Small intestine (tissue), 7 donors: Measurements from ENCODE around the gene ACLY. TPM values are rescaled to one million over a fixed set of nuclear protein-coding genes. Genes with fewer than 3 reads are reported as not detected.

ENCODE experiments used
- DNase-seq, 2 donors: peaks; one replicate each; pipeline versions ENCODE4 v3.0.0 to v3.0.0-alpha.2; 2013
- FAIRE-seq: peaks from 2 replicates; lab custom pipeline; 2012; peaks lifted over from hg19 to GRCh38; lab: Jason Lieb, UNC
- H3K27ac ChIP-seq, 3 donors: one replicate each; pipeline ENCODE4 v1.5.1; 2013; ENCODE audit warnings: low read length in 2 of 3, mild to moderate bottlenecking in 2 of 3, control low read depth in 1 of 3, inconsistent platforms in 1 of 3, low read depth in 1 of 3, moderate library complexity in 1 of 3
- H3K27me3 ChIP-seq, 3 donors: one replicate each; pipeline ENCODE4 v1.6.1; 2013; ENCODE audit warnings: low read length in 3 of 3, inconsistent platforms in 1 of 3; ENCODE audit not compliant: control insufficient read depth in 3 of 3, insufficient read depth in 3 of 3
- H3K36me3 ChIP-seq, 3 donors: one replicate each; pipeline ENCODE4 v1.6.1; 2013; ENCODE audit warnings: low read length in 3 of 3, inconsistent platforms in 1 of 3, low read depth in 1 of 3, mild to moderate bottlenecking in 1 of 3, moderate library complexity in 1 of 3; ENCODE audit not compliant: control insufficient read depth in 3 of 3, insufficient read depth in 2 of 3
- H3K4me1 ChIP-seq, 3 donors: one replicate each; pipeline ENCODE4 v1.6.1; 2013; ENCODE audit warnings: low read length in 2 of 3, inconsistent platforms in 1 of 3, low read depth in 1 of 3, mild to moderate bottlenecking in 1 of 3, moderate library complexity in 1 of 3; ENCODE audit not compliant: control insufficient read depth in 3 of 3, insufficient read depth in 2 of 3
- H3K4me3 ChIP-seq, 3 donors: one replicate each; pipeline ENCODE4 v1.5.1; 2013; ENCODE audit warnings: low read length in 3 of 3, control low read depth in 1 of 3, inconsistent platforms in 1 of 3, low read depth in 1 of 3, mild to moderate bottlenecking in 1 of 3, moderate library complexity in 1 of 3
- H3K9me3 ChIP-seq, 2 donors: one replicate each; pipeline ENCODE4 v1.6.1; 2013; ENCODE audit warnings: low read depth in 1 of 2, low read length in 1 of 2; ENCODE audit not compliant: control insufficient read depth in 2 of 2, insufficient read depth in 1 of 2
- WGBS, 3 donors: extraction: QIAGEN DNeasy Blood & Tissue Kit; methylation state at CpG; one replicate each; pipeline ENCODE4 v1.1.7; 2013; 5-methylcytosine and 5-hydroxymethylcytosine counted together
- polyA plus RNA-seq, 4 donors: library from polyadenylated mRNA; stranded (reverse) in 3 of 4; unstranded in 1 of 4; fragments of 200-250 nt in 3 of 4; fragments of 120-200 nt in 1 of 4; gene quantifications; one replicate each; pipeline versions ENCODE4 v1.2.1 to v1.2.3, GENCODE V29; 2013
- donor health status: healthy with polysubstance abuse.
- donor health status: control.
- donor health status: control.
- donor health status: Bipolar disorder and iron deficiency.
- donor health status: healthy.

ACLY gene
- polyA plus RNA-seq, 4 donors: 44.0 to 84.9 (median 54.4) TPM

GRCh38 chr17:41944943-41945342 lies 26.2 kb upstream of the ACLY start:
- H3K27ac ChIP-seq: peak overlapping the region in 1 of 3 donors; percentile 38
- no peaks in the 10 kb centered on the region for H3K27me3 ChIP-seq
- H3K4me3 ChIP-seq: no peak overlapping the region
- H3K4me1 ChIP-seq: peaks cover 0 to 12% (median 0%) of the 10 kb centered on the region in 3 donors
- DNase-seq (no peak), FAIRE-seq (no peak)
- 62 to 71% (median 69%) methylated on average over 3 of the region's 3 CpGs for WGBS, 3 donors
- no peaks in the 10 kb centered on the region for H3K9me3 ChIP-seq
- H3K36me3 ChIP-seq: peaks cover 0 to 4% (median 0%) of the 10 kb centered on the region in 3 donors

GRCh38 chr17:41943492-41943891 lies 24.7 kb upstream of the ACLY start:
- Histone ChIP-seq H3K4me1 (peaks cover 0 to 12% (median 0%) of the 10 kb centered on the region in 3 donors), H3K27ac (no peak overlapping the region), H3K4me3 (no peak overlapping the region), H3K9me3 (no peaks in the 10 kb centered on the region), H3K36me3 (no peaks in the 10 kb centered on the region), H3K27me3 (no peaks in the 10 kb centered on the region)
- DNase-seq: no peak
- no peak for FAIRE-seq
- WGBS, 3 donors: 93 to 96% (median 96%) methylated on average over 3 of the region's 3 CpGs

- peaks cover 0 to 12% (median 0%) of the 10 kb centered on the region in 3 donors for H3K4me1 ChIP-seq
- no peaks in the 10 kb centered on the region for H3K27me3 ChIP-seq
- FAIRE-seq (no peak), DNase-seq (no peak)
- 92 to 94% (median 93%) methylated on average over 8 of the region's 8 CpGs for WGBS, 3 donors
- no peak overlapping the region for H3K27ac ChIP-seq
- no peaks in the 10 kb centered on the region for H3K9me3 ChIP-seq
- no peak overlapping the region for H3K4me3 ChIP-seq
- H3K36me3 ChIP-seq: no peaks in the 10 kb centered on the region
These were observed 24.0 kb upstream of the ACLY start for GRCh38 chr17:41942626-41943373.

GRCh38 chr17:41941168-41941567 lies 22.4 kb upstream of the ACLY start:
- no peaks in the 10 kb centered on the region for H3K9me3 ChIP-seq
- no peak for FAIRE-seq
- H3K4me1 ChIP-seq: peaks cover 0 to 12% (median 0%) of the 10 kb centered on the region in 3 donors
- WGBS, 3 donors: 83 to 95% (median 90%) methylated on average over 5 of the region's 5 CpGs
- no peaks in the 10 kb centered on the region for H3K27me3 ChIP-seq
- no peak overlapping the region for H3K27ac ChIP-seq
- no peaks in the 10 kb centered on the region for H3K36me3 ChIP-seq
- DNase-seq: no peak
- no peak overlapping the region for H3K4me3 ChIP-seq

GRCh38 chr17:41939693-41940090 lies 20.9 kb upstream of the ACLY start:
- 76 to 89% (median 85%) methylated on average over 4 to 6 of the region's 6 CpGs for WGBS, 3 donors
- Histone ChIP-seq H3K36me3 (peaks cover 0 to 6% (median 0%) of the 10 kb centered on the region in 3 donors), H3K4me3 (no peak overlapping the region), H3K9me3 (no peaks in the 10 kb centered on the region), H3K27me3 (no peaks in the 10 kb centered on the region), H3K4me1 (peaks cover 0 to 8% (median 0%) of the 10 kb centered on the region in 3 donors), H3K27ac (no peak overlapping the region)
- FAIRE-seq (no peak), DNase-seq (no peak)

DNA sequence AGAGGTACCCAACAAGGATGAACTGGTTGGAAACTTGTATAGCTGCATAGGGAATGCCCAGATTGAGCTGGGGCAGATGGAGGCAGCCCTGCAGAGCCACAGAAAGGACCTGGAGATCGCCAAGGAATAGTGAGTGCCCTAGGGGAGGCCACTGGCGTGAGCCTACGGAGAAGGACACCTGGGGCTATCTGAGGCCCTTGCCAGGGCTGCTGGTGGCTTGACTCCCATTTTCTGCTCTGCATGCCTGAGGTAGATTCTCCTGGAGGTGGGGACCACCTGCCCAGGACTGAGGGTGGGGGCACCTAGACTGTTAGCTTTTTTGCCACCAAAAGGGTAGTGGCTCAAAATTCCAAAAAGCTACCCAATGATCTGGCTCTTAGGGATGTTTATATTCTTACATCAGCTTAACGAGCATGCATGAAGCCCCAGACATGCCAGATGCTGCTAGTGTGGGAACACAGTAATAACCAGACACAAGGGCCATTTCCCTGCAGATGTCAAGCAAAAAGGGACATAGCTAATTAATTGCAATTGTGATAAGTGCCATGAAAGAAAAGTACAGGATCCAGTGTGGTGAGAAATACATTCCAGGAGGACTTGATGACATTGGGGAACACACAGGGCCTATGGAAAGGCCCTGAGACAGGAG lies 20.4 kb upstream of the ACLY start:
- H3K36me3 ChIP-seq: peaks cover 0 to 6% (median 0%) of the 10 kb centered on the region in 3 donors
- no peak overlapping the region for H3K27ac ChIP-seq
- no peaks in the 10 kb centered on the region for H3K9me3 ChIP-seq
- H3K27me3 ChIP-seq: no peaks in the 10 kb centered on the region
- FAIRE-seq: no peak
- H3K4me1 ChIP-seq: peaks cover 0 to 2% (median 0%) of the 10 kb centered on the region in 3 donors
- DNase-seq: no peak
- no peak overlapping the region for H3K4me3 ChIP-seq
- WGBS, 3 donors: 86 to 90% (median 88%) methylated on average over 4 of the region's 4 CpGs

DNA sequence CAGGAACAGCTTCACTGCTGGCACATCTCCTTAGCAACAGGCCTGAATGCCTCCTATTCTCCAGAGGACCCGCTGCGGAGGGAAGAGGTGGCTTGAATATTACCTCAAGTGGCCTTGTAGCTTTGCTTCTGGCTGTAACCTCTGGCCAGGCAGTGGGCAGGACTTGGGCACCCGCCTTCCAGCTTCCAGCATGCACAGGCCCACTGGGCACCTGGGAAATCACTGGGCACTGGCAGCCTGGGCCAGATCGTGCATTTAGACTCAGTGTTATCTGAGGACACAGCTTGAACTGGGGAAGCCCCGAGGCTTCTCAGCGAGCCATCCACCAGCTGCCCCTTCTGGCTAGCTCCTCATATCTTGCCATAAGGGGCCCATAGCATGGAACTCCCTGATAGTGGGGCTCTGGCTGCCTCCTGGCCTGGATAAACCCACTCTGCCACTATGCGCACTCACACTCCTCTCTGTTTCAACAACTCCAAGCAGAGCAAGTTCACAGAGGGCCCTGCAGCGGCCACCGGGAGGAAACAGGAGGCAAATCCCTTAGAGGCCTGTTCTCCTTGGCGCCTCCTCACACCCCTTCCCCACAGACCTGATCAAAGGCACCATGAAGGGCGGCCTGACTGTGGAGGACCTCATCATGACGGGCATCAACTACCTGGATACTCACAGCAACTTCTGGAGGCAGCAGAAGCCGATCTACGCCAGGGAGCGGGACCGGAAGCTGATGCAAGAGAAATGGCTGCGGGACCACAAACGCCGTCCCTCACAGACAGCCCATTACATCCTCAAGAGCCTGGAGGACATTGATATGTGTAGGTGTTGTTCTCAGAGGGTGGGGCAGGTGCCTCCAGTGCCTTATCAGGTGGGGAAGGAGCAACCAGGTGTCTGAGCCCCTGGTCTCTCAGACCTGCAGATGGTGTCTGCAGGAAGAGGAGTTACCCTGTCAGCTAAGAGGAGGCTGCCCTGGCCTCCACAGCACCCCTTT lies 19.5 kb upstream of the ACLY start:
- Histone ChIP-seq H3K27me3 (no peaks in the 10 kb centered on the region), H3K36me3 (peaks cover 0 to 6% (median 0%) of the 10 kb centered on the region in 3 donors)

GRCh38 chr17:41935641-41936040 lies 16.9 kb upstream of the ACLY start:
- DNase-seq: no peak
- H3K27me3 ChIP-seq: no peaks in the 10 kb centered on the region
- 91 to 96% (median 95%) methylated on average over 6 of the region's 6 CpGs for WGBS, 3 donors
- peaks cover 0 to 6% (median 0%) of the 10 kb centered on the region in 3 donors for H3K4me1 ChIP-seq
- no peak for FAIRE-seq
- no peak overlapping the region for H3K4me3 ChIP-seq
- peaks cover 0 to 6% (median 0%) of the 10 kb centered on the region in 3 donors for H3K36me3 ChIP-seq
- no peak overlapping the region for H3K27ac ChIP-seq
- H3K9me3 ChIP-seq: no peaks in the 10 kb centered on the region

More for the DNA sequence above, 19.5 kb upstream of the ACLY start:
- DNase-seq (no peak), FAIRE-seq (no peak)
- H3K27ac ChIP-seq: no peak overlapping the region
- no peak overlapping the region for H3K4me3 ChIP-seq
- H3K4me1 ChIP-seq: peaks cover 0 to 2% (median 0%) of the 10 kb centered on the region in 3 donors
- 81 to 90% (median 84%) methylated on average over 19 of the region's 19 CpGs for WGBS, 3 donors
- no peaks in the 10 kb centered on the region for H3K9me3 ChIP-seq
